ENCODE data around the gene TPR.

Gene TPR

GRCh38 chr1:186326009-186326408 is 49.0 kb downstream of the TPR start:
- no peak for DNase-seq

- DNase-seq: no peak
These were observed 49.8 kb downstream of the TPR start for GRCh38 chr1:186325239-186325638.

GRCh38 chr1:186323865-186324264 is 51.2 kb downstream of the TPR start:
- no peak for DNase-seq

GRCh38 chr1:186315570-186315969 is 59.5 kb downstream of the TPR start:
- no peak for DNase-seq

DNA sequence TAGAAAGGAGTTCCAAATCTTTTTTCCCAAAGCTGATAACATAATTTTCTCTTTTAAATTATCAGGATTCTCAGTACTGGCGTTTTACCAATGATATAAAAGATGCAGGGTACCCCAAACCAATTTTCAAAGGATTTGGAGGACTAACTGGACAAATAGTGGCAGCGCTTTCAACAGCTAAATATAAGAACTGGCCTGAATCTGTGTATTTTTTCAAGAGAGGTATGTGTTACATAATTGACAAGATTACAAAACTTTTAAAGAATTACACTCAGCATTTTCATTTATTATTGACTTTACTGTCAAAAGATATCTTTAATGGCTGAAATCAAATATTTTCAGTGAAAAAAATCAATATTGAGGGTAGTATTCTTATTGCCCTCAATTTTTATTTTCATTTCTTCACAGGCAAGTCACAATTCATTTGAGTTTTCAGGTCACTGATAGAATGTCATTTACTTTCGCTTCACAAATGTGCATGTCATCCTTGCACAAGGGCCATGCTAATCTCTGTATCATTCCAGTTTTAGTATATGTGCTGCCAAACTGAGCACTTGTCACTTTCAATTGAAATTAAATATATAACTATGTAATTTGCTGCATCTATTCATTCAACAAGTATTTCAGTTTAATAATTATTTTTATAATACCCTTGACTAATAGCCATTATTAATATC is 63.5 kb downstream of the TPR start:
- DNase-seq: no peak

DNA sequence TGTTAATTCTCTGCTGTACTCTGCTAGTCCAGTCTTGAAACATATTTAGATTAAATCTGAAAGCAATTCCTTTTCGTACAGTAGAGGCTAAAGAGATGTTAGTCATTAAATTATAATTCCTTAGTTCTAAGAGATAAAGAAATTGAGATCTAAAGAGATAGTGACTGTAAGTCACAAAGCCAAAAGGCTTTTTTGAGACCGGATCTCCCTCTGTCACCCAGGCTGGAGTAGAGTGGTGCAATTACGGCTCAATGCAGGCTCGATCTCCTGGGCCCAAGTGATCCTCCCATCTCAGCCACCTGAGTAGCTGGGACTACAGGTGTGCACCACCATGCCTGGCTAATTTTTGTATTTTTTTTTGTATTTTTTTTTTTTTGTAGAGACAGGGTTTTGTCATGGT is 64.7 kb downstream of the TPR start:
- DNase-seq: no peak

GRCh38 chr1:186308264-186309060 is 66.6 kb downstream of the TPR start:
- no peak for DNase-seq

GRCh38 chr1:186307445-186307844 is 67.6 kb downstream of the TPR start:
- DNase-seq: no peak

DNA sequence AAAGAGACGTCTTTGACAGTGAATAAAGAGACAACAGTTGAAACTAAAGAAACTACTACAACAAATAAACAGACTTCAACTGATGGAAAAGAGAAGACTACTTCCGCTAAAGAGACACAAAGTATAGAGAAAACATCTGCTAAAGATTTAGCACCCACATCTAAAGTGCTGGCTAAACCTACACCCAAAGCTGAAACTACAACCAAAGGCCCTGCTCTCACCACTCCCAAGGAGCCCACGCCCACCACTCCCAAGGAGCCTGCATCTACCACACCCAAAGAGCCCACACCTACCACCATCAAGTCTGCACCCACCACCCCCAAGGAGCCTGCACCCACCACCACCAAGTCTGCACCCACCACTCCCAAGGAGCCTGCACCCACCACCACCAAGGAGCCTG is 68.5 kb downstream of the TPR start:
- DNase-seq: no peak

- peak in 1 of 2 experiments; percentile 22 for DNase-seq
These were observed 69.8 kb downstream of the TPR start for GRCh38 chr1:186304982-186305949.

DNA sequence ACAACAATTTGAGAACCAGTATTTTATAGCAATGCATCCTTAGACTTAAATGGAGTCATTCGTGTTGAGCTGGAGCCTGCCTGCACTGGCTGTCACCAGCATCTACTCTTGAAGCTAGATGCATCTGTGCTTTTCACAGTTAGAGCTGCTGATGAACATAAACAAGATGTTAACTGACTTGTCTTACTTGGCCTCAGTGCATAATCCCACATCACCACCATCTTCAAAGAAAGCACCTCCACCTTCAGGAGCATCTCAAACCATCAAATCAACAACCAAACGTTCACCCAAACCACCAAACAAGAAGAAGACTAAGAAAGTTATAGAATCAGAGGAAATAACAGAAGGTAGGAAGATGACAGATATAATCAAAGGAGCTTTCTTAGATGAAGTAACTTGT is 71.1 kb downstream of the TPR start:
- no peak for DNase-seq

GRCh38 chr1:186302381-186302920 is 72.6 kb downstream of the TPR start:
- no peak for DNase-seq

DNA sequence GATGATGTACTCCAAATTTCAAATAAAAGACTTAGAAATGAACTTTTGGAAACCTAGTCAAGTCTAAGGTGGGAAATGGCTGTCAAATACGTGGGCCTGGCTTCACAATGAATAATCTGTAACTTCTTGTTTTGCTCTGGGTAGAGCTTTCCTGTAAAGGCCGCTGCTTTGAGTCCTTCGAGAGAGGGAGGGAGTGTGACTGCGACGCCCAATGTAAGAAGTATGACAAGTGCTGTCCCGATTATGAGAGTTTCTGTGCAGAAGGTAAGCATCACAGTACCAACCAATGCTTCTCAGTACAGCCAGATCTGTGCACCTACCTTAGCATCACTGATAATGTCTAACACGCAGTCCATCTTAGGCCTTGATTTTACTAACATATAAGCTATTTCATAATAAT is 73.6 kb downstream of the TPR start:
- DNase-seq: no peak

DNA sequence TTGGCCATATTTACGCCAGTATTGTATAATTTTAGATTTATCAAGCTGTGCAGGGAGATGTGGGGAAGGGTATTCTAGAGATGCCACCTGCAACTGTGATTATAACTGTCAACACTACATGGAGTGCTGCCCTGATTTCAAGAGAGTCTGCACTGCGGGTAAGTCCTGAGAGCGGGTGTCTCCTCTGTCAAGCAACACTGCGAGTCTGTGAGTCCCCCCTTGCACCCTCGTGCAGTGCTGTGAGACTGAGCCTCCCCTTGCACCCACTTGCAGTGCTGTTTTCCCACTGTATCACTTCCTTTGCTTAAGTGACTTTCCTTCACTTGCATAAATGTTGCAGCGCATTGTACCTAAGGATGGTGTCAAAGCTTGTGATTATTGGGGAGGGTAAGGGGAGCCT is 75.0 kb downstream of the TPR start:
- DNase-seq: no peak

DNA sequence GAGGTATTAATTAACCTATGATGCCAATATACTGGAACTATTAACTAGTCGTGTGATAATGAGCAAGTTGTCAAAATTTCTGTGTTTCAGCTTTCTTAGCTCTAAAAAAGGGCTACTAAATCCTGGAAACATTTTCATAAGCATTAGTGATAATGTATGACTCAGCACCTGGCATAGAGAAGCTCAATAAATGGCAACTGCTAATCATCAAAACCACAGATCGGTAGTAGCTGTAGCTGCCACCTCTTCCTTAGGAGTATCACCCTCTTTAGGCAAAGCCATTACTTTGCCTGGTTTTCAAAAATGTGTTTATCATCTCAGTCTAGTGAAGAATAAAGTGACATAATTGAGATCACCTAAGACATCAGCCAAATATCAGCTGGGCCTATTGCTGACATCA is 75.5 kb downstream of the TPR start:
- no peak for DNase-seq

GRCh38 chr1:186298851-186299250 is 76.2 kb downstream of the TPR start:
- DNase-seq: no peak

- DNase-seq: no peak
These were observed 77.5 kb downstream of the TPR start for GRCh38 chr1:186297439-186298045.

- DNase-seq: peak in 1 of 2 experiments; percentile 22
These were observed 79.1 kb downstream of the TPR start, which contains the start of gene PRG4 for GRCh38 chr1:186295980-186296379. Gene PRG4 (plus strand): TSS chr1:186296279.

DNA sequence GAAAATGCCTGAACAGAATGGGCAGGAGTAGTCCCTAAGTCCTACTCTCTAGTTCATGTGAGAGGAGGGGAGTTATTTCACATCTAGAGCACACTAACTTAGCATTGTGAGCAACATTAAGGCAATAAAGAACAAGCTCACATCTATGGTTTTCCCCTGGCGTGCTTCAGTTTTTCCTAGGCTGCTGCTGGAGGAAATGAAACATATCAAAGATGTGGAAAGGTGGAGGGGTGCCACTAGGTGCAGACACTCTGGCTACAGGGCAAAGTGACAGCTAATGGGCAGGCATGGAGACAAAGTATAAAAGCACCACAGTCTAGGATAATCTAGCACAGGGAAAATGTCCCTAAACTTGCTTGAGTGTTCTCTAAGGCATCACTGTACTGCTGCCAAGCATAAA is 82.2 kb downstream of the TPR start:
- DNase-seq: no peak

- DNase-seq: no peak
These were observed 83.8 kb downstream of the TPR start for GRCh38 chr1:186291271-186291670.

- no peak for DNase-seq
These were observed 85.0 kb downstream of the TPR start for GRCh38 chr1:186289943-186290545.
